Measurements from ENCODE around the gene PRAC1.

DNA sequence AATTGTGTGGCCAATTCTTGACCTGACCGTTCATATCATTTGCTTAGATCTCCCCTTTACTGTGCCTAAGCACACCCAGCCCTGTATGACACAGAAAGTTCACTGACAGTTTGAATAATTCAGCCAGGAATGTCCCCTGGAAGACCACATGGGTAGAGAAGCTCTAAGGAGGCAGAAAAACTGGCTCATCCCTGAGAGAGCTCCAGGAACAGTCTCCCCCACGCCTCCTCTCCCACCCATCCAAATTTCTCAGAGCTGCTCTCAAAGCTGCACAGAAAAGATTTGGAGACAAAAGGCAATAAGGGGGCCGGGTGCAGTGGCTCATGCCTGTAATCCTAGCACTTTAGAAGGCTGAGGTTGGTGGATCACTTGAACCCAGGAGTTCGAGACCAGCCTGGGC, 11.2 kb downstream of the PRAC1 start:
- TF ChIP-seq YY1 (IDR thresholded peaks at IDR 0.05; ENCODE audit: low read depth) (no peak), EGR1 (IDR thresholded peaks at IDR 0.05) (no peak), EP300 (IDR thresholded peaks at IDR 0.05; ENCODE audit: borderline replicate concordance) (no peak), CREB1 (IDR thresholded peaks at IDR 0.05; ENCODE audit: low read depth) (no peak), TEAD4 (IDR thresholded peaks at IDR 0.05) (no peak), TAF1 (IDR thresholded peaks at IDR 0.05; ENCODE audit: low read depth) (no peak), TCF12 (IDR thresholded peaks at IDR 0.05; ENCODE audit: low read depth) (no peak)
- TF ChIP-seq, protein P1, sequence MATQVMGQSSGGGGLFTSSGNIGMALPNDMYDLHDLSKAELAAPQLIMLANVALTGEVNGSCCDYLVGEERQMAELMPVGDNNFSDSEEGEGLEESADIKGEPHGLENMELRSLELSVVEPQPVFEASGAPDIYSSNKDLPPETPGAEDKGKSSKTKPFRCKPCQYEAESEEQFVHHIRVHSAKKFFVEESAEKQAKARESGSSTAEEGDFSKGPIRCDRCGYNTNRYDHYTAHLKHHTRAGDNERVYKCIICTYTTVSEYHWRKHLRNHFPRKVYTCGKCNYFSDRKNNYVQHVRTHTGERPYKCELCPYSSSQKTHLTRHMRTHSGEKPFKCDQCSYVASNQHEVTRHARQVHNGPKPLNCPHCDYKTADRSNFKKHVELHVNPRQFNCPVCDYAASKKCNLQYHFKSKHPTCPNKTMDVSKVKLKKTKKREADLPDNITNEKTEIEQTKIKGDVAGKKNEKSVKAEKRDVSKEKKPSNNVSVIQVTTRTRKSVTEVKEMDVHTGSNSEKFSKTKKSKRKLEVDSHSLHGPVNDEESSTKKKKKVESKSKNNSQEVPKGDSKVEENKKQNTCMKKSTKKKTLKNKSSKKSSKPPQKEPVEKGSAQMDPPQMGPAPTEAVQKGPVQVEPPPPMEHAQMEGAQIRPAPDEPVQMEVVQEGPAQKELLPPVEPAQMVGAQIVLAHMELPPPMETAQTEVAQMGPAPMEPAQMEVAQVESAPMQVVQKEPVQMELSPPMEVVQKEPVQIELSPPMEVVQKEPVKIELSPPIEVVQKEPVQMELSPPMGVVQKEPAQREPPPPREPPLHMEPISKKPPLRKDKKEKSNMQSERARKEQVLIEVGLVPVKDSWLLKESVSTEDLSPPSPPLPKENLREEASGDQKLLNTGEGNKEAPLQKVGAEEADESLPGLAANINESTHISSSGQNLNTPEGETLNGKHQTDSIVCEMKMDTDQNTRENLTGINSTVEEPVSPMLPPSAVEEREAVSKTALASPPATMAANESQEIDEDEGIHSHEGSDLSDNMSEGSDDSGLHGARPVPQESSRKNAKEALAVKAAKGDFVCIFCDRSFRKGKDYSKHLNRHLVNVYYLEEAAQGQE (IDR thresholded peaks at IDR 0.05; ENCODE audit: low read depth): no peak
